Activated CD8-positive, alpha-beta T cell treated with anti-CD3 and anti-CD28 coated beads for 36 hours (primary cell): ENCODE results near the gene L3MBTL4. TPM values are rescaled to one million over a fixed set of nuclear protein-coding genes. Genes with fewer than 3 reads are reported as not detected.

Experiments
- ATAC-seq: fragments of 200-7000 bp; cut with Tn5 transposase; one replicate; pipeline ENCODE4 v1.10.0; 2021; ENCODE audit warnings: mild to moderate bottlenecking, moderate library complexity
- CTCF ChIA-PET: fragments of 350-600 bp; sonication (Branson Sonifier 250); formaldehyde crosslinking; loops from one replicate; lab custom pipeline; 2021; ENCODE audit warnings: antibody characterized with exemption; lab: Charles Lee
- POLR2A ChIA-PET: fragments of 350-600 bp; sonication (Branson Sonifier 250); formaldehyde crosslinking; loops from one replicate; lab custom pipeline; 2021; ENCODE audit warnings: antibody characterized with exemption; lab: Charles Lee
- DNase-seq: peaks from one replicate; pipeline ENCODE4 v3.0.0-alpha.2; 2020
- H3K27ac Mint-ChIP-seq: one replicate; pipeline ENCODE4 v1.8.0; 2021; ENCODE audit warnings: mild to moderate bottlenecking, mixed read lengths
- H3K27me3 Mint-ChIP-seq: one replicate; pipeline ENCODE4 v1.8.0; 2021; ENCODE audit warnings: mixed read lengths
- H3K36me3 Mint-ChIP-seq: one replicate; pipeline ENCODE4 v1.8.0; 2021; ENCODE audit warnings: low read depth, mixed read lengths
- H3K4me1 Mint-ChIP-seq: one replicate; pipeline ENCODE4 v1.8.0; 2021; ENCODE audit warnings: low read depth, mixed read lengths
- H3K4me3 Mint-ChIP-seq: one replicate; pipeline ENCODE4 v1.8.0; 2021; ENCODE audit warnings: mild to moderate bottlenecking, moderate library complexity, mixed read lengths
- H3K9me3 Mint-ChIP-seq: one replicate; pipeline ENCODE4 v1.8.0; 2021; ENCODE audit warnings: mixed read lengths
- CTCF ChIP-seq: fragments of 200-600 bp; IDR thresholded peaks from one replicate; pipeline ENCODE4 v1.8.0; 2022; ENCODE audit warnings: antibody characterized with exemption, mild to moderate bottlenecking
- intact Hi-C: fragments of 100-400 bp; cut with micrococcal nuclease; formaldehyde crosslinking; loops from one replicate; pipeline ENCODE4 v1.10.0; 2022
- total RNA-seq, 2 experiments: library from RNA; stranded (reverse); gene quantifications; one replicate each; pipeline ENCODE4 v1.2.3, GENCODE V29; 2021

L3MBTL4 gene
- total RNA-seq, 2 experiments from 2014 or later, result not detected

GRCh38 chr18:6330786-6331185 is 83.9 kb downstream of the L3MBTL4 start:
- Mint-ChIP-seq H3K9me3 (peaks cover 2% of the 10 kb centered on the region), H3K27ac (no peak overlapping the region), H3K36me3 (no peaks in the 10 kb centered on the region), H3K4me3 (no peak overlapping the region), H3K4me1 (no peaks in the 10 kb centered on the region), H3K27me3 (no peaks in the 10 kb centered on the region)
- no peak for TF ChIP-seq CTCF
- intact Hi-C loops, result no loop called here
- ChIA-PET POLR2A (no interaction called here), CTCF (no interaction called here)
- DNase-seq, result no peak
- no peak for ATAC-seq

GRCh38 chr18:6328621-6329010 is 86.1 kb downstream of the L3MBTL4 start:
- H3K4me1 Mint-ChIP-seq, result no peaks in the 10 kb centered on the region
- TF ChIP-seq CTCF, result no peak
- POLR2A ChIA-PET, result no interaction called here
- CTCF ChIA-PET, result no interaction called here
- DNase-seq (no peak), ATAC-seq (no peak)
- H3K36me3 Mint-ChIP-seq, result no peaks in the 10 kb centered on the region
- H3K9me3 Mint-ChIP-seq, result peaks cover 8% of the 10 kb centered on the region
- H3K4me3 Mint-ChIP-seq, result no peak overlapping the region
- no peaks in the 10 kb centered on the region for H3K27me3 Mint-ChIP-seq
- H3K27ac Mint-ChIP-seq, result no peak overlapping the region
- intact Hi-C loops, result no loop called here

- Mint-ChIP-seq H3K27me3 (no peaks in the 10 kb centered on the region), H3K9me3 (peaks cover 14% of the 10 kb centered on the region), H3K4me1 (no peaks in the 10 kb centered on the region), H3K36me3 (no peaks in the 10 kb centered on the region), H3K27ac (no peak overlapping the region), H3K4me3 (no peak overlapping the region)
- CTCF ChIA-PET, result no interaction called here
- DNase-seq (no peak), ATAC-seq (no peak)
- POLR2A ChIA-PET, result no interaction called here
- TF ChIP-seq CTCF, result no peak
- intact Hi-C loops, result no loop called here
Measured at GRCh38 chr18:6327895-6328620, 86.7 kb downstream of the L3MBTL4 start.

- H3K36me3 Mint-ChIP-seq, result no peaks in the 10 kb centered on the region
- intact Hi-C loops, result no loop called here
- peaks cover 18% of the 10 kb centered on the region for H3K9me3 Mint-ChIP-seq
- no peak overlapping the region for H3K4me3 Mint-ChIP-seq
- CTCF ChIA-PET, result no interaction called here
- H3K27me3 Mint-ChIP-seq, result no peaks in the 10 kb centered on the region
- ATAC-seq (no peak), DNase-seq (no peak)
- POLR2A ChIA-PET, result no interaction called here
- no peak for TF ChIP-seq CTCF
- no peak overlapping the region for H3K27ac Mint-ChIP-seq
- H3K4me1 Mint-ChIP-seq, result no peaks in the 10 kb centered on the region
Measured at GRCh38 chr18:6327485-6327884, 87.2 kb downstream of the L3MBTL4 start.

GRCh38 chr18:6326566-6326965 is 88.1 kb downstream of the L3MBTL4 start:
- no peak for DNase-seq
- no peaks in the 10 kb centered on the region for H3K27me3 Mint-ChIP-seq

More at GRCh38 chr18:6326566-6326965, 88.1 kb downstream of the L3MBTL4 start:
- no peak for ATAC-seq
- ChIA-PET POLR2A (no interaction called here), CTCF (no interaction called here)
- H3K4me3 Mint-ChIP-seq, result no peak overlapping the region
- H3K27ac Mint-ChIP-seq, result no peak overlapping the region
- TF ChIP-seq CTCF, result no peak
- no peaks in the 10 kb centered on the region for H3K4me1 Mint-ChIP-seq
- peaks cover 23% of the 10 kb centered on the region for H3K9me3 Mint-ChIP-seq
- no peaks in the 10 kb centered on the region for H3K36me3 Mint-ChIP-seq
- intact Hi-C loops, result no loop called here
